ENCODE results near the gene SLC25A10. TPM values are rescaled to one million over a fixed set of nuclear protein-coding genes. Genes with fewer than 3 reads are reported as not detected.

The SLC25A10 gene
- total and polyA plus RNA-seq, 8 donors, result 3.5 to 55.6 (median 33.6) TPM

DNA sequence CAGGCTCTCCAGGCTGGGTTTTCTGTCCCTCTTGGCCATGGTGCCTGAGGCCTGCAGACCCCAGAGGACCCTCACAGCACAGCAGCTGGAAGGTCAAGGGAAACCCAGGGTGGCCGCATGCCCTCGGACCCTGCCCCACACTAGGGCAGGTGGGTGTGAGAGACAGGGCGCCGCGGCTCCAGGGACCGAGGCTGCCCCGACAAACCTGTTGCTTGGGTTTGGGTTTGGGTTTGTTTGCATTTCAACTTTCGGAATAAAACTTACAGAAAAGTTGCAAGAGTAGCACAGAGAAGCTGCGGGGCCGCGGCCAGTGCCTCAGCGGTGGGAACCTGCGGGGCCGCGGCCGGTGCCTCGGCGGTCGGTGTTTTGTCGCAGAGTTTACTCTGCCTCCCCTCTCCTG, 20.5 kb upstream of the SLC25A10 start:
- Histone ChIP-seq H3K27me3 (no peaks in the 10 kb centered on the region), H3K9me3 (no peaks in the 10 kb centered on the region), H3K4me3 (no peak overlapping the region), H3K4me1 (peaks cover 0 to 2% (median under 1%) of the 10 kb centered on the region in 4 donors), H3K27ac (no peak overlapping the region), H3K36me3 (peaks cover 98 to 100% (median 100%) of the 10 kb centered on the region in 4 donors)
- TF ChIP-seq POLR2A (IDR thresholded peaks at IDR 0.05) (no peak), POLR2AphosphoS5 (IDR thresholded peaks at IDR 0.05) (no peak), EP300 (IDR thresholded peaks at IDR 0.05) (no peak)
- TF ChIP-seq, protein P1, sequence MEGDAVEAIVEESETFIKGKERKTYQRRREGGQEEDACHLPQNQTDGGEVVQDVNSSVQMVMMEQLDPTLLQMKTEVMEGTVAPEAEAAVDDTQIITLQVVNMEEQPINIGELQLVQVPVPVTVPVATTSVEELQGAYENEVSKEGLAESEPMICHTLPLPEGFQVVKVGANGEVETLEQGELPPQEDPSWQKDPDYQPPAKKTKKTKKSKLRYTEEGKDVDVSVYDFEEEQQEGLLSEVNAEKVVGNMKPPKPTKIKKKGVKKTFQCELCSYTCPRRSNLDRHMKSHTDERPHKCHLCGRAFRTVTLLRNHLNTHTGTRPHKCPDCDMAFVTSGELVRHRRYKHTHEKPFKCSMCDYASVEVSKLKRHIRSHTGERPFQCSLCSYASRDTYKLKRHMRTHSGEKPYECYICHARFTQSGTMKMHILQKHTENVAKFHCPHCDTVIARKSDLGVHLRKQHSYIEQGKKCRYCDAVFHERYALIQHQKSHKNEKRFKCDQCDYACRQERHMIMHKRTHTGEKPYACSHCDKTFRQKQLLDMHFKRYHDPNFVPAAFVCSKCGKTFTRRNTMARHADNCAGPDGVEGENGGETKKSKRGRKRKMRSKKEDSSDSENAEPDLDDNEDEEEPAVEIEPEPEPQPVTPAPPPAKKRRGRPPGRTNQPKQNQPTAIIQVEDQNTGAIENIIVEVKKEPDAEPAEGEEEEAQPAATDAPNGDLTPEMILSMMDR (IDR thresholded peaks at IDR 0.05), result no peak
- WGBS, 5 donors, result 94 to 99% (median 95%) methylated on average over 20 of the region's 20 CpGs
- intact Hi-C loops (cut with DNase I; ENCODE audit: low total_unique reads), result no loop called here
- DNase-seq, result no peak

DNA sequence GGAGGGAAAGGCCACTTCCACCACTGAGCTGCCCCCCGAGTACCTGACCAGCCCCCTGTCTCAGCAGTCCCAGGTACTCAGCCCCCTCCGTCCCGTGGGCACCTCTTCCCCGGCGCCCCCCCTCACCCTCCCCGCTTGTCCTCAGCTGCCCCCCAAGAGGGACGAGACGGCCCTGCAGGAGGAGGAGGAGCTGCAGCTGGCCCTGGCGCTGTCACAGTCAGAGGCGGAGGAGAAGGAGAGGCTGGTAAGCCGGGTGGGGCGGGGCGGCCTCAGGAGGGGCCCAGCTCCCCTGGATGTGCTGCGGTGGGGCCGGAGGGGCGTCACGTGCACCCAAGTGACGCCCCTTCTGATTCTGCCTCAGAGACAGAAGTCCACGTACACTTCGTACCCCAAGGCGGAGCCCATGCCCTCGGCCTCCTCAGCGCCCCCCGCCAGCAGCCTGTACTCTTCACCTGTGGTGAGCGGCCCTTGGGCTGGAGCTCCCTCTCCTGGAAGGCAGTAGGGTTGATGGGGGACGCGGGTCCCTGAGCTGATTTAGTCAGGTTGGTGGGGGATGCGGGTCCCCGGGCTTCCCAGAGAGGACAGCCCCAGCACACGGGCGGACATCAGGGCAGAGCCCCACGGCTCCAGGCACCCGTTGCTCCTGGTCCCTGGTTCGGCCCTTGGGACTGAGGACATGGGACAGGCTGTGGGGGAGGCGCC, 18.4 kb upstream of the SLC25A10 start:
- no peaks in the 10 kb centered on the region for H3K4me1 ChIP-seq
- no peak overlapping the region for H3K27ac ChIP-seq
- 84 to 91% (median 88%) methylated on average over 19 to 35 of the region's 35 CpGs for WGBS, 5 donors
- no peaks in the 10 kb centered on the region for H3K27me3 ChIP-seq
- DNase-seq, result no peak
- intact Hi-C loops (cut with DNase I; ENCODE audit: low total_unique reads), result no loop called here
- no peaks in the 10 kb centered on the region for H3K9me3 ChIP-seq
- peaks cover 99 to 100% (median 100%) of the 10 kb centered on the region in 4 donors for H3K36me3 ChIP-seq
- TF ChIP-seq, protein P1 (IDR thresholded peaks at IDR 0.05), result no peak
- TF ChIP-seq POLR2A (IDR thresholded peaks at IDR 0.05), result no peak
- TF ChIP-seq EP300 (IDR thresholded peaks at IDR 0.05), result no peak
- TF ChIP-seq POLR2AphosphoS5 (IDR thresholded peaks at IDR 0.05), result no peak
- no peak overlapping the region for H3K4me3 ChIP-seq

DNA sequence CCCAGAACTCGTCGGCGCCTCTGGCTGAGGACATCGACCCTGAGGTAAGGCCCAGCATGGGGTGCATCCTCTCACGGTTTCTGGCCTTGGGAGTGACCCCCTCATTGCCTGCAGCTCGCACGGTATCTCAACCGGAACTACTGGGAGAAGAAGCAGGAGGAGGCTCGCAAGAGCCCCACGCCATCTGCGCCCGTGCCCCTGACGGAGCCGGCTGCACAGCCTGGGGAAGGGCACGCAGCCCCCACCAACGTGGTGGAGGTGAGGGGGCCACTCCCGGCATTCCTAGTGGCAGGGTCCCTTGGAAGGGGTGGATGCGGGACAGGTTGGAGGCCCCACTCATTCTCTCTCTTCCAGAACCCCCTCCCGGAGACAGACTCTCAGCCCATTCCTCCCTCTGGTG, 17.3 kb upstream of the SLC25A10 start:
- no peak overlapping the region for H3K27ac ChIP-seq
- no peak overlapping the region for H3K4me3 ChIP-seq
- H3K27me3 ChIP-seq, result no peaks in the 10 kb centered on the region
- 90 to 97% (median 94%) methylated on average over 7 to 19 of the region's 19 CpGs for WGBS, 5 donors
- H3K4me1 ChIP-seq, result no peaks in the 10 kb centered on the region
- H3K36me3 ChIP-seq, result peaks cover 89 to 100% (median 100%) of the 10 kb centered on the region in 4 donors
- no peak for TF ChIP-seq POLR2AphosphoS5 (IDR thresholded peaks at IDR 0.05)
- no peak for TF ChIP-seq POLR2A (IDR thresholded peaks at IDR 0.05)
- TF ChIP-seq EP300 (IDR thresholded peaks at IDR 0.05), result no peak
- TF ChIP-seq, protein P1 (IDR thresholded peaks at IDR 0.05), result no peak
- intact Hi-C loops (cut with DNase I; ENCODE audit: low total_unique reads), result no loop called here
- no peak for DNase-seq
- H3K9me3 ChIP-seq, result no peaks in the 10 kb centered on the region

DNA sequence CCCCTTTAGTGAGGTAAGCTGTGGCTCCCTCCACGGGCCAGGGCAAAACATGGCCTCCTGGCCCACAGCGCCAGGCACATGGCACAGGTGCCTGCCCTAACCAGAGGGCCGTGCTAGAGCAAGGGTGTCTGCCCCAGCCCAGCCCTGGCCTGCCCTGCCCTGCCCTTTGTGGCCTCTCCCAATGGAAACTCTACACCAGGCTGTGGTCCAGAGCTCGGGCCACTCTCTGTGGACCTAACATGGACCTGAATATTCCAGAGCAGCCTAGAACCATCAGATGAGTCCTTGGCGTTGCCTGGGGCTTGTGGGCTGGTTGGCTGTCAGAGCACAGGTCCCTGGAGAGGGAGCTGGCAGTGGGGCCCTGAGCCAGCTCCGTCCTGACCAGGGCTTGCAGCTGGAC, 16.9 kb upstream of the SLC25A10 start:
- intact Hi-C loops (cut with DNase I; ENCODE audit: low total_unique reads), result no loop called here
- Histone ChIP-seq H3K27me3 (no peaks in the 10 kb centered on the region), H3K27ac (no peak overlapping the region), H3K36me3 (peaks cover 86 to 100% (median 100%) of the 10 kb centered on the region in 4 donors), H3K4me3 (no peak overlapping the region), H3K9me3 (no peaks in the 10 kb centered on the region), H3K4me1 (peaks cover 0 to under 1% (median under 1%) of the 10 kb centered on the region in 4 donors)
- 81 to 92% (median 84%) methylated on average over 4 to 6 of the region's 6 CpGs for WGBS, 5 donors
- no peak for DNase-seq
- TF ChIP-seq EP300 (IDR thresholded peaks at IDR 0.05), result no peak
- no peak for TF ChIP-seq POLR2A (IDR thresholded peaks at IDR 0.05)
- TF ChIP-seq, protein P1 (IDR thresholded peaks at IDR 0.05), result no peak
- TF ChIP-seq POLR2AphosphoS5 (IDR thresholded peaks at IDR 0.05), result no peak
